GM19324 (cell line): ENCODE results near the gene BAIAP2L1.

Source experiments
- ATAC-seq: cut with Tn5 transposase; IDR thresholded peaks from one replicate; pipeline ENCODE4 v1.9.1; 2021; ENCODE audit warnings: mild to moderate bottlenecking, moderate library complexity; ENCODE audit not compliant: unreplicated experiment, low FRiP score

The BAIAP2L1 gene

DNA sequence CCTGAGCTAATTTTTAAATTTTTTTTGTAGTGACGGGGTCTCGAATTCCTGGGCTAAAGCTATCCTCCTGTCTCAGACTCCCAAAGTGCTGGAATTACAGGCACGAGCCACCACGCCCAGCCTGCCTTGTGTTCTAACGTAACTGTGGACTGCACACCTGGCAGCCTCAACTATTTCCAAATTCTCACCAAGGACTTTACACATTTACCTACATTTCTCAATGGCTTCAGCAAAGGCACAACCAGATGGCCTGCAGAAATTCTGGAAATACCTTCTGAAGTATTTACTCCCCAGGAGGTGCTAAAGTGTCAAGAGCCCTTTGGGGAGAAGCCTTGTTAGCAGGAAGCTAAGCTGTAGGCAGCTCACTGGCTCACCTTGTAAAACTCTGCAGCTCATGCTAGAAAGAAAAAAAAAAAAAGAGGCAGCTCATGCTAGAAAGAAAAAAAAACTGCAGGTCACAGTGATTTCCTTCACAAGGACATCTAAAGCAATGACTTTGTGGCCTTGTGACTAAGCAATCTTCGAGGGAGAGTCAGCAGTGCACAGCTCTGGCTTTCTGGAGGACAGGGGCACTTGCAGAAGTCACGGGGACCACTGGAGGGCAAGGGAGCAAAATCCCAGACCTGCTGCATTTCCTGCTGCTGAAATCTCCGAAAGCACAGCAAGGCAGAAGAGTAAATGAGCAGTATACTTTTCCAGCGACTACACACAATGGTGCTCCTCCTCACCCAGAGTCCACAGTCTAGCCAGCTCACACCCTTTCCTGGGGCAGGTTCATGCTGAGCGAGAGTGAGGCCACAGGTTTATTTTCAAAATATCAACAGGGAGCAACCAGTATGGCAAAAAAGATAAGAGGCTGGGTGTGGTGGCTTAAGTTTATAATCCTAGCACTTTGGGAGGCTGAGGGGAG is 40.4 kb downstream of the BAIAP2L1 start:
- no peak for ATAC-seq

DNA sequence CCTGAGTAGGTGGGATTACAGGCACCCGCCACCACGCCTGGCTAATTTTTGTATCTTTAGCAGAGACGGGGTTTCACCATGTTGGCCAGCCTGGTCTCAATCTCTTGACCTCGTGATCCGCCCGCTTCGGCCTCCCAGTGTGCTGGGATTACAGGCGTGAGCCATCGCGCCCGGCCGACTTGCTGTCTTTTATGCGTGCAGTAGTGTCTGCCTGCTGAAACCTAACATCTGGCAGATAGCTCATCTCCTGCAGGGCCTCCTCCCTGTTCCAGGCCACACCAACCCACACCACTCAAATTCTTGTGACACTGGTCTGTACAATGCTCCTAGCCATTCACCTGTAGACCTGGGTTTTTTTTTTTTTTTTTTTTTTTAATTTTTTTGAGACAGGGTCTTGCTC is 41.5 kb downstream of the BAIAP2L1 start:
- no peak for ATAC-seq

DNA sequence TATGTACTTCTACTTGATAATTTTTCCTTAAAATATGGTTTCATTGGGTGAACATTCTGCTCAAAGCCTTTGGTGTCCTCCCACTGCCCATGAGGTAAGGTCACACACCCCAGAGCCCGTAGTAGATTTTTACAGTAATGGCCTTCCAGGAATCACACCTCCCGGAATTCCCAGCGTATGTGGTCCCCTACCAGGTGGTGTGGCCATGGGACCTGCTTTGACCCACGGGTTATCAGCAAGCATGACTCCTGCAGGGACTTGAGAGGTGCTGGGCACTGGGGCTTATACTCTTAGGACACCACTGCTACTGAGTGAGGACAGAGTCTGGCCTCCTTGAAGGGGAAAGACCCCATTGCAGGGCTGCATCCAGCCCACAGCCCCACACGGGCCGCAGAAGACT is 42.2 kb downstream of the BAIAP2L1 start:
- ATAC-seq, result no peak

DNA sequence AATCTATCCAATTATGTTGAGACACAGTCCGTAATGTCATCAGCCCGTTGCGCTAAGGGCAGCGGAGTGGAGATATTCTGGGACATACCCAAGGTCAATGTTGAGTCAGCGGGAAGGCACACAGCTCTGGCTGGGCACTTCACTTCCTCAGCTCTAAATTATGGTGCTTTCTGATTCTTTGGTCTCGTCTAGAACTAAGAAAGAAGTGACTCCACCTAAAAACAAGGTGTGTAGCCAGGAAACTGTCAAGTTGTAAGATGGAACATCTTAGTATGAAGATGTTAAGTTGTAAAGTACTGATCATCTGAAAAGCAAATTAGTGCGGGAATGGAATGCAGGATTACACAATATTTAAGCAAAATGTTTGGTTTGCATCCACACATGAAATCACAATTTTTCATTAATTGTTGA is 43.1 kb downstream of the BAIAP2L1 start:
- no peak for ATAC-seq

DNA sequence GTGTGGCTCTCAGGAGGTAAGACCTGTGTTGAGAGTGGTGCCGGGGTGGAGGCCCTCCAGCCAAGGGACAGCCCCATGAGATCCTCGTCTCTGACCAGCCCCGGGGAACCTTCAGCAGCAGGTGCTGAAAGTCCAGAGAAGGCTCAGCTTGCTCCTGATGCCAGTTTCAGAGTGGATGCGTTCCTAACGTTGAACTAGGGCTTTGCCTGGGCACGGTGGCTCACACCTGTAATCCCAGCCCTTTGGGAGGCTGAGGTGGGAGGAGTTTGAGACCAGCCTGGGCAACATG is 45.7 kb downstream of the BAIAP2L1 start:
- no peak for ATAC-seq

DNA sequence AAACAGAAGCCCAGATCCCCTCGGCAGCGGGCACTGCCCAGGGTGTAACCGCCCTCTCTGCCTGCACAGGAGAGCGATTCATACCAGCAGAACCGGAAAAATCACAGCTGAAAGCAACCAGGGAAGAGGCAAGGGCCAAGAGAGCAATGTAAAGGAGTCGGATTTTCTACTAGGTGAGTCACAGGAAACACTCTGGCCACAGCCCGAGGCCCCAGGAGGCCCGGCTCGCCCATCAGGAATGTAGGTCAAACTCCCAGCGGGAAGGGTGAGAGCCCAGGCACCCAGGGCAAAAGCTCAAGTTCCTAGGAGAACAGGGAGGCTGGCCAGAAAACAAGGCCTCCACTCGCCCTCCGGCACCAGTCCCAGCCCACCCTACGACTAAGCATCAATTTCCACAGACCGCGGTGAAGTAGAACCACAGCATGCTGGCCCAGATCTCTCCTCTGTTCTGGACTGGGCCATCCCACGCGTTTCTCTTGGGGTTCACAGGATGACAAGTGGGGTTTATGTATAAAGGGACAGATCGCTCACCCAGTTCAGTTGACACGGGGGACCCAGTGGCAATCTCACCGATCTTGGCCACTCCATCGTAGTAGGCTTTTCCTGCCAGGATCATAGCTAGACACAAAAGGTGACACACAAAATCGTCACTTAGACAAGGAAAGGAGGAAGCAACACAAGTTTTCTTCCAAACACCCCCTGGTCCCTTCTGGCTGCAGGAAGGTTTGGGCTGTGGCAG is 46.2 kb downstream of the BAIAP2L1 start:
- no peak for ATAC-seq

DNA sequence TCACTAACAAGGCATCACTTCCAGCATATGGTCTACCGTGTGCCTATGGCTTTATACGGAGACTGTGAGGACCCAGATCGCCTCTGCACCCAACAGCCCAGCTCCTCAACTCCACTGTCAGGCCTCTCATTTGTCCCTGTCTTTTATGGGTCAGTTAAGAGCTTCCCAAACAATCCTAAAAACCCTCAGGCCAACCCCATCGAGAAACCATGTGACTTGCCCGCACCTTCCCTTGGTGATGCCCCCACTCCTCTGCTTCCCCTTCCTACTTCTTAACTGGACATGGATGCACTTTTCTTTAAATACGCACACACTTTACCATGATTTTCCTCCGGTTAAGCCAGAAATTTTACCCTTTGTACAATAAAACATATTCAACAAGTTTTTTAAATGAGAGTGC is 46.8 kb downstream of the BAIAP2L1 start:
- no peak for ATAC-seq

DNA sequence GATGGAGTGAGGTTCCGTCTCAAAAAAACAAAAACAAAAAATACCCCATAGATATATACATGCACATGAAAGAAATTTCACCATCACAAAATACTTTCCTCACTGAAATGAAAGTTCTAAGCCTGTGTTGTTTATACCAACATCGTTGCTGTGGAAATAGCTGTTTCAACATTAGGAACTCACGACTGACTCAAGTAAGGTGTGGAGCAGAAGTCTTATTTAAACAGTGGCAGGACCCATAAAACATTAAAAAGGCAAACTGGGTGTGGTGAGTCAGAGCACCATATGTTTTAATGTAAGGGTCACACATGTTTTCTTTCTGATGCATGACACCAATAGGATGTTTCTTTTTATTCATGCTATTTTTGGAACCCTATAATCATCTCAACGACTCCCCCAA is 48.3 kb downstream of the BAIAP2L1 start:
- ATAC-seq, result no peak

DNA sequence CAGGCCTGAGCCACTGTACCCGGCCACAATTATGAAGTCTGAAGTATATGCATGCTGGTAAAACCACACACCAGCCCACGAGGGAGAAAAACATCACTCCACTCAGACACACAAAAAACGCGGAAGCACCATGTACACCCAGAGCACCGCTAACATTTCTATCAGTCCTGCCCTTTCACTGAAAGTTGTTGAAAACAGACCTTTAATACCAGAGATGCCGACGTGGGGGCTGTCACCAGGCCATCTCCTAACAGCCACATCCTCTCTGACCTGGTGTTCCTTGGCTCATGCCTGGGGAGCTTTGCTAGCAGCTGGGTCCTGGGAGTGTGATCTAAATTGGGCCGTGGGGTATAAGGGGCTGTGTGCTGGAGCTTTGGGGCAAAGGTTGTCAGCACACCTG is 49.8 kb downstream of the BAIAP2L1 start:
- no peak for ATAC-seq

DNA sequence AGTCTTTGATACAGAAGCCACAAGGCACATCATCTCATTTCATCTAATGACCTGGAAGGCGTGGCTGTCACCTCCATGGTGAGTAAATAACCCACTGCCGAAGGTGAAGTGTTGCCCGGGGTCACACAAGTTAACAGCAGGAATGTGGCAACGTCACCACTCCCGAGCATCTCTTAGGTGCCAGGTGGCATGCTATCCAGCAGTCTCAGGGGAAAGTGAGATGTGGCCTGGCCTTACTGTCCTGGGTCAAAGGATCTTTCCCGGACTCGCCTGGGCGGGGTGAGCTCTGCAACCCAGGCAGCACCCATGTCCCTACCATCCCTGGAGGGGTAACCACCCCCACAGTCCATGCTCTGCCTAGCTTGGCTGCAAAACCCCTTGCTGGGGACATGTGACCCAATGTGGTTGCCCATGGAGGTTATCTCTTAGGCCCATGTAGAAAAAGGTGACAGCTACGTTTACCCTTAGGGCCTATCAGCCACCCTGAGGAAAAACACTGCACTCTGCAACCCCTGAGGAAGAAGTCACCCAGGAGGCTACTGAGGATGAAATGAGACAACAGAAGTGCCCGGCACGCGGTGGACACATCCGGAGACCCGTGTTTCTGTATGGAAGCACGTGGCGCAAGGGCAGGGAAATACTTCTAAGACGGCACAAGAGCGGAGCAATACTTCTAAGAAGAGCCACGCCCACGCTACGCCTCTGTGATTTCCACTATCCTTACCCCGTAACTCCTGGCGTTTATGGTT is 52.0 kb downstream of the BAIAP2L1 start:
- no peak for ATAC-seq

DNA sequence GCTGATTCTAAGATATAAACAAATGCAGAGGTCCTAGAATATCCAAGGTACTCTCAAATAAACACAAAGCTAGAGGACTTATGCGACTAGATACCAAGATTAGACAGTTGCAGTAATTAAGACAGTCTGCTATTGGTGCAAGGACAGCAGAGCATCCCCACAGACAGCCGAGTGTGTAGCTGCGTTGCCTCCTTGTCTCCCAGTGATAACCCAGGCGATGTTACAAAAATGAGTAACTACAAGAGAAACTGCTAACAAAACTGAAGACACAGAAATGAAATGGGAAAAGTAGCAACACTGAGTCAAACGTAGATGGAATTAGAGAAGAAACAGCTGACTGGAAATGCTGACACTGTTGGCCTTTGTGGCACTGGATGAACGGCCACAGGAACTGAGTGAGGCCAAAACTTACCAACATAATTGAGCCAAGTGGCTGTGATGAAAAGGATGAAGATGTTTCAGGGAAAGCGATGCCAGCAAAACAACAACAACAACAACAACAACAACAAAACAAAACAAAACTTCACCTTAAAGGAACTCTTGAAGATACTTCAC is 54.3 kb downstream of the BAIAP2L1 start:
- ATAC-seq, result no peak

DNA sequence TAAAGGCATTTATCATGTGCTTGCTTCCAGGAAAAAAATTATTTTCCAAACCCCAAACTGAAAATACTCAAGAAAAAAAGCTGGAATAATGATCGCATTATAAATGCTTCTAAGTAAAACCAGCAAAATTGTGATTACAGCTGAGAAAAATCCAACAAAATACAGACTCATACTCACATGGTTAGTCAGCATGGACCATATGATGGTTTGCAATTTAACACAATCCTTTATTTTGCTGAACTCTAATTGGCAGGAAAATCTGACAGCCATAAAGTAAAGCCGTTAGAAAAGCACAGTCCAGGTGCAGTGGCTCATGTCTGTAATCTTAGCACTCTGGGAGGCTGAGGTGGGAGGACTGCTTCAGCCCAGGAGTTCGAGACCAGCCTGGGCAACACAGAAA is 59.8 kb downstream of the BAIAP2L1 start:
- ATAC-seq, result no peak

DNA sequence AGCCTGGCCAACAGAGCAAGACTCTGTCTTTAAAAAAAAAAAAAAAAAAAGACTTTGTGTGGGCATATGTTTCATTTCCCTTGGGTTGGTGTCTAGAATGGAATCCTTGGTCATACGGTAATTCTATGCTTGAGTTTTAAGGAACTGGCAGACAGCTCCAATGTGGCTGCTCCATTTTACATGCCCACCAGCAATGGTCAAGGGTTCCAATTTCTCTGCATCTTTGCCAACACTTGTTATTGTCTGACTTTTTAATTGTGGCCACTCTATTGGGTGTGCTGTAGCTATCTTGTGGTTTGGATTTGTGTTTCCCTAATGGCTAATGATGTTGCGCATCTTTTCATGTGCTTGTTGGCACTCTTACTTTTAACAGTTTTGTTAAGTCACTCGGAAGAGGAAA is 61.8 kb downstream of the BAIAP2L1 start:
- ATAC-seq, result no peak

DNA sequence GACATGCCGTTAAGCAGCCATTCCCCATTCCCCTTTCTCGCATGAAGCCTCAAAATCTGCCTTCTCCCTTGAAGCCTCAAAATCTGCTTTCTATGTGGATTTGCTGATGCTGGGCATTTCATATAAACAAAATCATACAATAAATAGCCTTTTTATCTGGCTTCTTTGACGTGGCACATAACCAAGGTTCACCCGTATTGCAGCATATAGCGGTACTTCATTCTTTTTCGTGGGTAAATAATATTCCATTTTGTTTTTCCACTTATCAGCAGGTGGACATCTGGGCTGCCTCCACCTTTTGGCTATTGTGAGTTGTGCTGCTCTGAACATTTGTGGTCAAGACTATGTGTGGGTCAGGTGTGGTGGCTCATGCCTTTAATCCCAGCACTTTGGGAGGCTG is 62.4 kb downstream of the BAIAP2L1 start:
- ATAC-seq, result no peak

DNA sequence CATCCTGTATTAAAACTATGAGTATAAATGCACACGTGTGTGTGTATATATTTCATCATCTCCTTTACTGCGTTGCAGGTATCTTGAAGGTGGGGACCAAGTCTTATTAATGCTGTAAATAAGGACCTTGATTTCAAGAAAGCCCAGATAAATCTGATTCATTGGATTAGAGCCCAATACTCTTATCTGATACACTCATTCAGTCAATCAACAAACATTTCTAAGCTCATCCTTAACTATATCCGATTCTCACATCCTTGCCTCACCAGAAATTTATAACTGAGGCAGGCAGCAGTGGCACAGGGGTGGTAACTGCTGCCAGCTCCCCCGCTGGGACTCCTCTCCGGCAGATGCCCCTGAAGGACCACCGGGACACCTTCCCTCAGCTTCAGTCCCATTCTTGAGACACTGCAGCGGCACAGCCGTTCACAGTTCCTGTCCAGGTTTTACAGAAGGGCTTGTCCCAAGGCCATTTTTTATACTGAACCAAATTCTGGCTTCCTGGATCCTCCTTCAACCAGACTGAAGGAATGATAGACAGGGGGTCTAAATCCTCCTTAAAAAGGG is 65.4 kb downstream of the BAIAP2L1 start:
- ATAC-seq, result no peak

DNA sequence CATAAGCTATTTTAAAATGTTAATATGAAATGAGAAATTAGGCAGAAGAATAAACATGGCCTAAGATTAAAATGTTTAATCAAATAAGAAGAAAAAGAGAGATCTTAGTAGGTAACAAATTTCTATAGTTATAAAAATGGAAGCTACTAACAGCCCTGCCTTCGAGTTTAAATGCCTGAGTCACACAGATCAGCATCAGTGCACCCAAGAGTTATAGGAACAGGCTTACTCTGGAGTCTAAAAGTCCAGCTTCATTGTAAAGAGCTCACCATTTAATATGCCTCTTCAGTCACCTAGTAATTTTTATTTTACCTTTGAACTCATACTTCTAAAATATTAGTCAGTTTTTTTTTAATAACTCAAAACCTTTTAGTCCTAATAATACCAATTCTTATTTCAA is 66.8 kb downstream of the BAIAP2L1 start:
- ATAC-seq, result no peak

DNA sequence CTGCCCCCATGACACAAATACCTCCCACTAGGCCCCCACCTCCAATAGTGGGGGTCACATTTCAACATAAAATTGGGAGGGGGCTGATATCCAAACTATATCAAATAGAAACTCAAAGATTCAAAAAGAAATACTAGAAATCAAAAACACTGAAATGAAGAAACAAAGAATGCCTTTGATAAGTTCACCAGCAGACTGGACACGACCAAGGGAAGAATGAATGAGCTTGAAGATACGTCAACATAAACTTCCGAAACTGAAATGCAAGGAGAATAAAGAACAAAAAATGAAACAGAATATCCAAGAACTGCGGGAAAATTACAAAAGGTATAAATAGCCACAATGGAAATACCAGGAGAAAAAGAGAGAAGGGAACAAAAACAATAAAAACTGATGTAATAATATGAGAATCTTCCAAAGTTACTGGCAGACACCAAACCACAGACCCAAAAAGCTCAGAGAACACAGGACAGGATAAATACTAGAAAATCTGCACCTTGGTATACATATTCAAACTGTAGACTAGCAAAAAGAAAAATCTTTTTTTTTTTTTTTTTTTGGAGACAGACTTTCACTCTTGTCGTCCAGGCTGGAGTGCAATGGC is 69.9 kb downstream of the BAIAP2L1 start:
- no peak for ATAC-seq

DNA sequence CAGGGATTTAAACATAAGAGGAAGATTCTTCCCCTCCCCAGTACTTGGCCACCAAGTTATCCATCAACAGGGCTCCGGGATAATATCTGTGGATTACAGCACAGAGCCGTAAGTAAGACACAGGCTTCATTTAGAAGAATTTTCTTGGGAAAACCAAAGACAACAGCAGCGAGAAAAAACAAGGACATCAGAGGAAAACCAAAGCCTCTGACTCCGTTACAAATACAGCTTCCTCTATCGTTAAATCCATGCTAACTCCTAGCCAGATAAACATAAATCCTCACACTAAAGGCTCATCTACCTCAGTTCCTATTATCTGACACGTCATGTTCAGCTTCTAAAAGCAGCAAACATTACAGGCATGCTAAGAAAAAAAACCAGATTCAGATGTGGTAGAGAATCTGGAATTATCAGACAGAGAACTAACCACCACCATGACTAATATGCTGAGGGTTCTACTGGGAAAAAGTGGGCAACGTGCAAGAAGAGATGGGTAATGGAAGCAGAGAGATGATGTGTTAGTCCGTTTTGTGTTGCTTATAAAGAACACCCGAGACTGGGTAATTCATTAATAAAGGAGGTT is 71.0 kb downstream of the BAIAP2L1 start:
- no peak for ATAC-seq

DNA sequence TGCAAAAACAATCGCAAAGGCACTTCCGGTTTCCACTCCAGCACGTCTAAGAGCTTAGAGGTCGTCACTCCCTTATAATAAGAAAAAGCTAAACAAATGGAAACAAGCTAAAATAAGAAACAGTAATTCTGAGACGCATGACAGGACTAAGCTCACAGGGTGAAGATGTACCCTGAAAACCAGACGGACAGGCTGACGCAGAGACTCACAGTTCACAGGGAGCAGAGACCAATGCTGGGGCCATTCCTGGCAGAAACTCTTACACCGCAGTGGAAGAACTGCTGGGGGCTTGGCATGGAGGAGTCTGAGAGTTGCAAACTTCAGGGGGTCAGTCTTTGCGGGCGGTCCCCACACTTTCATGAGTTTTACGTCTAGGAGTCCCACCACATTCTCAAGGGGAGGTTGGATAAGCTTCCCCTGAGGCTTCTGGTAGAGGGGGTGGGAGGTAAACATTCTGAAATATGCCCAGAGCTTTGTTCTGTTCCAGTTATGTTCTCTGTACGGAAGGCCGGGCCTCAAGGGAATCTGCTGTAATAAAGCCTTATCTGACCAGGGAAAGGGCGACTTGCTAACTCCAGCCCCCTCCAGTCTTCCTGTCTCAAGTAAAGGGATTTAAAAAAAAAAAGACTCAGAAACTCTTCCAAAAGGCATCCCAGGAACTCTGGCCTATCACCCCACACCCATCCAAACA is 71.6 kb downstream of the BAIAP2L1 start:
- ATAC-seq, result no peak
